LNCaP clone FGC (cell line): ENCODE results near the gene PKIG.
"Not testable (repeated sequence)": the region's sequence is repeated elsewhere in the genome, so short reads cannot be mapped to it uniquely, and the experiment has no call there.

Experiments used
- DNase-seq: peaks from one replicate; pipeline ENCODE4 v3.0.0-alpha.2; 2011; ENCODE audit warnings: low read depth
- H3K4me3 ChIP-seq: 2 replicates; pipeline ENCODE4 v1.5.1; 2011; ENCODE audit warnings: mild to moderate bottlenecking, low read depth, low read length, control low read depth
- CTCF ChIP-seq: IDR thresholded peaks from 2 replicates; pipeline ENCODE4 v1.5.1; 2012; ENCODE audit warnings: mild to moderate bottlenecking; ENCODE audit not compliant: control insufficient read depth, insufficient read depth; ENCODE audit errors: extremely low read depth

PKIG gene

GRCh38 chr20:44649976-44650375 lies 67.6 kb downstream of the PKIG start:
- no peak overlapping the region for H3K4me3 ChIP-seq
- DNase-seq: no peak
- TF ChIP-seq CTCF: no peak

DNA sequence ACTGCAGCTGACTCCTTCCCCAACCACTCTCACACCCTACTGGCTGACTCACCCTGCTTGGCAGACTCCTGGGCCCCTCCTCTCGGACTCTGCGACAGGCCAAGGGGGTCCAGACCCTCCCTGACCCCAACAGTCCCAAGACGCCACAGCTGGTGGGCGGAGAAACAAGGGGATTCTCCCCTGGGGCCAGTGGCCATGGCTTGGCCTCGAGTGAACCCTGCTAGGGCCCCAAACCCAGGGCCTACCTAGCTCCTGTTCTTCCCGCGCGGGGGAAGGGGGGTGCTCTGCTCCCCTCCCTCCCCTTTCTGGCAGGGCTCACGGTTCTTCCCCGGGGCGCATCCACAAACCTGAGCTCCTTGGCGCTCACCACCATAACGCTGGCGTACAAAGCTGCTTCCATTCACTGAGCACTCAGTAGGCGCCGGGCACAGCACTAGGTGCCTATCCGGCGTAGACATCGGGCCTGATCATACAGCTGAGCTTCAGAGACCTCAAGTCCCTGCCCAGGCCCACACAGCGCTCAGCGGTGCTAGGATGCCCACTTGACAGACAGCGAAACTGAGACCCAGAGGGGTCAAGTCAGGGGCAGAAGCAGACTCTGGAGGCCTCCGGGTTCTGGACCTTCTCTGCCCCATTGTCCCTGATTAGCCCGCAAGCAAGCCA lies 68.5 kb downstream of the PKIG start:
- DNase-seq: no peak
- TF ChIP-seq CTCF: no peak
- peak overlapping the region; percentile 72 for H3K4me3 ChIP-seq

- no peak for TF ChIP-seq CTCF
- no peak for DNase-seq
Observed at GRCh38 chr20:44651434-44651683, 69.0 kb downstream of the PKIG start.

GRCh38 chr20:44651684-44652423 lies 69.5 kb downstream of the PKIG start, which contains the start of gene ADA:
ADA (minus strand) TSS chr20:44651699; CDS start chr20:44651607, 92 bp downstream.
- no peak for TF ChIP-seq CTCF
- H3K4me3 ChIP-seq: peak within 1 kb of the TSS; percentile 72
- no peak for DNase-seq

More at GRCh38 chr20:44651434-44651683, 69.0 kb downstream of the PKIG start:
- H3K4me3 ChIP-seq: peak overlapping the region; percentile 72

DNA sequence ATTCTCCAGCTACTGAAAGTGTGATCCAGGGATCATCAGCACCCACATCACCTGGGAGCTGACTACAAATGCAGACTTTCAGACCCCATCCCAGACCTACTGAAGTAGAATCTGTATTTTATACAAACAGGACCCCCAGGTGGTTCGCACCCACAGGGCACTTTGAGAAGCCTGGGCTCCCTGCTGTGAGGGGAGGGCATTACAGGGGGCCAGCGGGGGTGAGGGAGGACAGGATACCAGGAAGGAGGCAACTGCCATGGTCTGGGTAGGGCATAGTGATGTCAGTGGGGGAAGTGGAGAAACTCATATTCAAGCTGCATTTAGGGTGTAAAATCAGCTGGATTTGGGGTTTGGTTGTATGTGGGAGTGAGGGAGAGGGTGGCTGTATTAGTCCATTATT lies 71.2 kb downstream of the PKIG start:
- no peak overlapping the region for H3K4me3 ChIP-seq
- DNase-seq: no peak
- TF ChIP-seq CTCF: no peak

- DNase-seq, H3K4me3 ChIP-seq: not testable (repeated sequence)
Observed at GRCh38 chr20:44654210-44654609, 71.8 kb downstream of the PKIG start.

DNA sequence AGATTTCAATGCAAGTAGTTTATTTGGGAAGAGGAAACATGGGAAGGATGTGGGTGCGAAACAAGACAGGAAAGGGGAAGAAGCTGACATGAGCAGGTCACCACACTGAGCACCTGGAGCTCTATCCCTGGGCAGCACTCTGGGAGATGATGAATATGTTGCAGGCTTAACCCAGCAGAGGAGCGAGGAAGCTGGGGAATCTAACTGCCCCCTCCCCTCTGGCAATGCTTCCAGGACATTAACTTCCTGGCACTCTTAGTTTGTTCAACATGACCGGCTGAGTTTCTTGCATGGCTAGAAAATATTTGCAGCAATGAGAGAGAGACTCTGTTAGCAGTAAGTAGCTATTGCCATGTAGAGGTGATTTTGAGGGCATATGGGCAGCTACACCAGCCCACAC lies 74.1 kb downstream of the PKIG start:
- TF ChIP-seq CTCF: no peak
- no peak overlapping the region for H3K4me3 ChIP-seq
- no peak for DNase-seq
